Ammon's horn (tissue), 1 donor: Measurements from ENCODE around the gene EEF2KMT.

Experiments used
- DNase-seq: peaks from one replicate; pipeline ENCODE4 v3.0.0-alpha.2; 2016; ENCODE audit warnings: low spot score

The EEF2KMT gene

DNA sequence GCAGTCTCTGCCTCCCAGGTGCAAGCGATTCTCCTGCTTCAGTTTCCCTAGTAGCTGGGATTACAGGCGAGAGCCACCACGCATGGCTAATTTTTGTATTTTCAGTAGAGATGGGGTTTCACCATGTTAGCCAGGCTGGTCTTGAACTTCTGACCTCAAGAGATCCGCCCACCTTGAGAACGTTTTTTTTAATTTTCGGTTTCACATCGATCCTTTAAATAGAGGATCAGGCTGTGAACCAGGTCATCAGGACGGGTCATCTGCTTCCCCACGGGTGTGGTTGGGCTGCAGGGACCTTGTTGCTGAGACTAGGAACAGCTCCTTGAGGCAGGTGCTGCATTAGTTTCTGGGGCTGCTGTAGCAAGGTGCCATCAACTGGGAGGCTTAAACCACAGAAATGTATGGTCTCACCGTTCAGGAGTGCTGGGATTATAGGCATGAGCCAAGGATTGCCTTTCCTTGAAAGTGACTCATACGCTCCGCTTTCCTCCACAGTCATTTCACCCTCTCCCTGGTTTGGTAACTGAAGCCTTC, 55.9 kb downstream of the EEF2KMT start:
- DNase-seq: no peak

DNA sequence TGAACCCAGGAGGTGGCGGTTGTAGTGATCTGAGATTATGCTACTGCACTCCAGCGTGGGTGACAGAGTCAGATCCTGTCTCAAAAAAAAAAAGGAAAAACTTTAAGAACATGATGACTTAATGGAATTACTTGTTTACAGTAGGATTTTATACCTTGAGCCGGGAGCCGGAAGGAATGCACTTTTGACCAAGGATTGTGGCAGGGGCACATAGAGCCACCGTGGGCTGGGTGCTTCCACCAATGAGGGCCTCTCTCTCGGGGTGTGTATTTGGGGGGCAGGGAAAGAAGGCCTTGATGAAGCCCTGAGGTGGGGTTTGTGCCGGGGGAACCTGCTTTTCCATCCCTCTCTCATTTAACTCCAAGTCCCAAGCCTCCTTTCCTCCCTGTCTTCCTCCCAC, 57.1 kb downstream of the EEF2KMT start:
- DNase-seq: no peak

DNA sequence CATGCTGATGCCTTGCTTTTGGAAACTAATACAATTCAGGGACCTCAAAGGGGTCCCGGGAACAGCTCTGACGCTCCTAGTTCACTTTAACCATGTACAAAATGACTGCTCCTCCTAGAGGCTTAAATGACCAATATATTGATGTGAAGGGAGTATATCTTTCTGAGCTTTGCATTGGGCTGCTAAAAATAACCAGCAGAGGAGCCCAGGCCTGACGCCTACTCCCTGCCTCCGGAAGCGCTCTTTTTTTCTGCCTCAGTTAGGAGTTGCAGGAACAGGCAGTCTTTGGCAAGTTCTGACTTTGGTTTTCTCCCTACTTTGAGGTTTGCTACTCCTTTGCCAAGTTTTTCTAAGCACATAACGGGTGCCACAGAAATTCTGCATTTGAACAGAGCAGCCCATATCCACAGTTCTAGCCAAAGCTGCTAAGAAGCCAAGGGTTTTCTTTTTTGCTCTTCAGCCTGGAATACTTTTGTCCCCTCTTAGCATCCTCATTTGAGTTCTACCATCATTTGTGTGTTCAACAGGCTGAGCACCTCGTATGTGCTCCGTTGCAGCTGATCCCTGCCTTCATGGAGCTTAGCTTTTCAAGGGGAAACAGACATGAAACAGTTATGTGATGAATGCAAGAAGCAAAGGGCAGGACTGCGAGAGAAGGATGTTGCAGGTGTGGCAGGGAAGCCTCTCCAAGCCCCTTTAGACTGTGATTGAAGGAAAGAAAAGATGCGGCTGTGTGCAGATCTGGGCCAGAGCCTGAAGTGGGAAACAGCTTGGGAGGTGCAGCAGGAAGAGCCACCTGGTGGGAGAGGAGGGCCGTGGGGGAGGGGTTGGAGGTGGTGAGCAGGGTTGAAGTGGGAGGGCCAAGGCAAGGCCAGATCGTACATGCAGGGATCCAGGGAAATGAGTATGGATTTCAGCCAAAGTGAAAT, 61.1 kb downstream of the EEF2KMT start:
- peak; percentile 72 for DNase-seq

DNA sequence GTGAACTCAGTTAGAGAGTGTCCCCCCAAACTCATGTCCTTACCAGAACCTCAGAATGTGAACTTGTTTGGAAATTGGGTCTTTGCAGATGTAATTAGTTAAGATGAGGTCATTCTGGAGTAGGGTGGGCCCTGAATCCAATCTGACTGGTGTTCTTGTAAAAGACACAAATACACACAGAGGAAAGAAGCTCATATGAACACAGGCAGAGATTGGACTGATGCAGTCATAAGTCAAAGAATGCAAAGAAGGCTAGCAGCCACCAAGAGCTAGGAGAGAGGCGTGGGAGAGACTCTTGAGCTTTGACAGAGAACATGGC, 61.7 kb downstream of the EEF2KMT start:
- DNase-seq: no peak
